ENCODE measurements around the gene GREB1L.
"Not testable (repeated sequence)": the region's sequence is repeated elsewhere in the genome, so short reads cannot be mapped to it uniquely, and the experiment has no call there.

GREB1L gene

DNA sequence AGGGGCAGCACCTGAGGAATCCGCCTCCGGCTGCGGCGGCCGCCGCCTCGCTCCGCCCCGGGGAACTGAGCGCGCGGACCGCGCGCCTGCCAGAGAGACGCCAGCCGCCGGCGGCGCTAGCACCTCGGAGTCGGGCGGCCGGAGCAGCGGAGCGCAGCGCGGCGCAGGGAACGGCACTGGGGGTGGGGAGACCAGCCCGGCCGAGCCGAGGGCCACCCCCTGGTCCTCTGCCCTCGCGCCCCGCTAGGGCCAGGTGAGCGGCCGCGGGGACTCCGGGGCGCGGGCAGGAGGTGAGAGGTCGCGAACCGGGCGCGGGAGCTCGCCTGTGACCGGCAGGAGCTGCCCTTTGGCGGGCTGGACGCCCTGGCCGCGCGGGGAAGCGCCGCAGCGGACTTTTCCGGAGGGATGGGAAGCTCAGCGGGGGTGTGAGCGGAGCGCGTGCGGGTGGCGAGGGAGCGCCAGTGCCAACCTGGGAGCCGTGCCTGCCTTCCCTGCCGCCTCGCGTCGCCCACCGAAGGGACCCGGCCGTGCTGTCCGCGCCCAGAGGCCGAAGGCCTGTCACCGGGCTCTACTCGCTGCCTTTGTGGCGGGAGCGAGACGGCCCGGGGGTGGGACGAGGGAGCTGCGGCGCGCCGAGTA is at the start of gene GREB1L:
Gene GREB1L (plus strand): TSS at position 92 of the 639 bp plus-strand sequence. CDS start 141,287 bp downstream, outside the sequence.
- no peak for DNase-seq

DNA sequence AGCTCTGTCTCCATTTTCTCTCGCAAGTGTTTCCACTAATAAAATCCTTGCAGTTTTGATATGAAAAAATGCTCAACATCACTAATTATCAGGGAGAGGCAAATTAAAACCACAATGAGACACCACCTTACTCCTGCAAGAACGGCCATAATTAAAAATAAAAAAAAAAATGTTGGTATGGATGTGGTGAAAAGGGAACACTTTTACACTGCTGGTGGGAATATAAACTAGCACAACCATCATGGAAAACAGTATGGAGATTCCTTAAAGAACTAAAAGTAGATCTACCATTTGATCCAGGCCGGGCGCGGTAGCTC is 49.8 kb upstream of the GREB1L start:
- DNase-seq = no peak

DNA sequence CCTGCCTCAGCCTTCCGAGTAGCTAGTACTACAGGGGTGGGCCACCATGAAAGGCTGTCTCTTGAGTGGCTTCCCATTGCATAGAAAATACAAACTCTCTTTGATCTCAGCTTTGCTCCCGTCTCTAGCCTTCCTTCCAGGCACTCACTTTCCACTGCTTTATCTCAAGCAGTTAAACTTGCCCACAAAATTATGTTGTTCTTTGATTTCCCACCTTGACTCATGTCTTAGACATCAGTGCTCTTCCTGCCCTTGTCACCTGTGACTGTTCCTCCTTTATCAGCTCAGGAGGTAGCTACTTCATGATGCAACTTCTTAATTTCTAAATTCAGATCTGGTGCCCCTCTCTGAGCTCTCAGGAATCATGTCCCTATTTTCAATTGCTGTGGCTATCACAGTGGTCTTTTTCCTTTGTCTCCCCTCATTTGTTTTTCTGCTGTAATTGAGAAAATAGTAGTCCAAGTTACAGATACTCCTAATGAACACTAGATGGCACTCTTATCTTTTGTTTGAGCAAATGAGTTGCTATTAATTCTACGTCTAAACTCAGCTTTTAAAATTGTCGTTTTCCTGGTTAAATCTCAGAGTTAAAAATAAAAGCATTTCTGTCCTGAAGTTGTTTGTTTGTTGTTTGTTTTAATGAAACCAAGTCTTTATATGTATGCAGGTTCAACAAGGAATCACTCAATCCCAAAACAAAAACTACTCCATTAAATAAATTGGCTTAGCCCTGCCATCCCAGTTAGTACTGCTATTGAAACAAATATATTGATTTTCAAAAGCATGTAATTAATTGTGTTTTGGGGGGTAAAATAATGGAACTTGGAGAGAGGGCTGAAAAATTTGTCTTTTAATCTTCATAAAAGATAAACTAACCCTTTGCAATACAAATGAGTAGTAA is 46.9 kb upstream of the GREB1L start:
- no peak for DNase-seq

DNA sequence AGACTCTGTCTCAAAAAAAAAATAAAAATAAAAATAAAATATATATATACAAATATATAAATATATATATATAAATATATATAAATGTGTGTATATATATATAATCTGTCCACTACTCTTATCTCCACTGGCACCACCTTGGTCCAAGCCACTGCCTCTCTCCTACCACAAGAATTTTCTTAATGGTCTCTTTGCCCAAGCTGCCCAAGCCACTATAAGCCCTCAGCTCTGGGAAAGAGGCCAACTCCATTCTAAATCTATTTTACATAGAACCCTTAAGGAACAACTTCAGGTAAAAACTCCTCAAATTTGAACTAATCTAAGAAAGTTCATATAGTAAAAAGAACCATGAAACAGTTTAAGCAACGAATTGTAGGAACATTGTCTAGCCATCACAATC is 45.6 kb upstream of the GREB1L start:
- DNase-seq = no peak

DNA sequence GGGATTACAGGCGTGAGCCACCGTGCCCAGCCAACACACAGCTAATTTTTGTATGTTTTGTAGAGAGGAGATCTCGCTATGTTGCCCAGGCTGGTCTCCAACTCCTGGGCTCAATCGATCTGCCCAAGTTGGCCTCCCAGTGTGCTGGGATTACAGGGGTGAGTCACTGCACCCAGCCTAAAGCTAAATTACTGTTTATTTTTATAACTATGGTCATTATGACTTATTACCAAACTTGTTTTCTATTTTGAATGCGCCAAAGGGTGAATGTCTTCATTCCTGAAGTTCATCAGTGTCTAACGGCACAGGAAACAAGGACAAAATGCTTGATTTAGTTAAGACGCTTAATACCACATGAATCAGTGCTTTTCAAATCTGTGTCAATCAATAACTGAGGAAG is 38.9 kb upstream of the GREB1L start:
- no peak for DNase-seq

DNA sequence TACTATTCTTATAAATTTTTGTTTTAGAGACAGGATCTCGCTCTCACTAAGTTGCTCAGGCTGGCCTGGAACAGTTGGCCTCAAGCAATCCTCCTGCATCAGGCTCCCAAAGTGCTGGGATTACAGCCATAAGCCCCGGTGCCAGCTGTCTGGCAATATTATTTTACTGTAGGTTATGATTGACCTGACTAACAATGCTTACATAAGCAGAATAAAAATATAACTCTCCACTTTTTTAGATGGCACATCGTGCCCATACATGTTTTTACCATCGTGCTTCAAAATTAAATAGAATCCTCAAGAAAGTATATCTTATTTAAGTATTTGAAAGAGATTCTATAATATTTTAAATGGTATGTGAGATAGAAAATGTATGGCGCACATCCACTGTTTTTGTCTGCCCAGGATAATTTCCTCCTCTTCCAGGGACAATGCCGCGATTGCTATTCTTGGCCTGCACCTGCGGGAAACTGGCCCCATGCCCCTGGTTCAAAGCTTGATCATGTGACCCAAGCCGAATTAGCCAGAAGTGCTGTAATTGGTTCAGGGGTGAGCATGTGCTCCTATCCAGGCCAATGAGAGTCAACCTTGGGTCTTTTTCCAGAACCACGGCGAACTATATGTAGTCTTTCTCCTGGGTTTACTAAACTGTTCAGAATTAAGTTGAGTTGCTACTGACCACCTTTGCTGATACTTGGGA is 38.3 kb upstream of the GREB1L start:
- DNase-seq = no peak

DNA sequence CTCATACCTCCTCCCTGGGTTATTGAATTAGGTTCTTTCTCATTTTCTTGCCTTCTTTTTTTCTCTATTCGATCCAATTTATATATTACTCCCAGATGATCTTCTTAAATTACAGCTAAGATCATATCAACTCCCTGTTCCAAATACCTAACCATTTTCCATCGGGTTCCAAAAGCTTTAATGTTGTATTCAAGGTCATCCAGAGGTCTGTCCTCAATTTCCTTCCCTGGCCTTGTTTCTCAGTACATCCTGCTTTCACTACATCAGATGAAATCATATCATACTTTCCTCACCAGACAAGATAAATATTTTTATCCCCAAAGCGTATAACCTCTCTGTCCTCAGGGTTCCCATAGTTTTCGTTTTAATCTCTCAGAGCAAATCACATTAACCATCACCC is 36.3 kb upstream of the GREB1L start:
- DNase-seq = no peak

DNA sequence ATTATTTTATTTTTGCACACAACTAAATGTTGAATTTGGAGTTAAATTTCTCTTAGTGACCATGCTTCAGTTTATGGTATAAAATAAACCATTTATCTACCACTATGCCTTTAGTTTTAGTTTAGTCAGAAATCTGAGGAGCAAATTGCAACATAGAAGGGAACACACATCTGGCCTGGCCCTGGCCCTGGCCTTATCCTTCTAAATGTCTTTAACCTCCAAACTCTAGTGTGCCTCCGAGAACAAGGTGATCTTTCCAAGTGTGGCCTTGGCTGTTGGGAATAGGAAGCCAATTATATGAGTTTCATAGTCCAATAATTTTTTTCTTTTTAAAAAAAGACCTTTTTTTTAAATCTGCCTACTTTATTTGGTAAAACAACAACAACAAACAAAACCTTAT is 31.8 kb upstream of the GREB1L start:
- no peak for DNase-seq

DNA sequence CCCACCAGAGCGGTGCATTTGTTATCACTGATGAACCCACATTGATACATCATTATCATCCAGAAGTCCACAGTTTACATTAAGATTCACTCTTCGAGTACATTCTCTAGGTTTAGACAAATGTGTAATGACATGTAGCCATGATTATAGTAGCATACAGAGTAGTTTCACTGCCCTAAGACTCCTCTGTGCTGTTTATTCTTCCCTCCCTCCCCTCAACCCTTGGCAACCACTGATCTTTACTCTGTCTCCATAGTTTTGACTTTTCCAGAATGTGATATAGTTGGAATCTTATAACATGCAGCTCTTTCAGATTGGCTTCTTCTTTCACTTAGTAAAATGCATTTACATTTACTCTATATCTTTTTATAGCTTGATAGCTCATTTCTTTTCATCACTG is 31.2 kb upstream of the GREB1L start:
- no peak for DNase-seq

DNA sequence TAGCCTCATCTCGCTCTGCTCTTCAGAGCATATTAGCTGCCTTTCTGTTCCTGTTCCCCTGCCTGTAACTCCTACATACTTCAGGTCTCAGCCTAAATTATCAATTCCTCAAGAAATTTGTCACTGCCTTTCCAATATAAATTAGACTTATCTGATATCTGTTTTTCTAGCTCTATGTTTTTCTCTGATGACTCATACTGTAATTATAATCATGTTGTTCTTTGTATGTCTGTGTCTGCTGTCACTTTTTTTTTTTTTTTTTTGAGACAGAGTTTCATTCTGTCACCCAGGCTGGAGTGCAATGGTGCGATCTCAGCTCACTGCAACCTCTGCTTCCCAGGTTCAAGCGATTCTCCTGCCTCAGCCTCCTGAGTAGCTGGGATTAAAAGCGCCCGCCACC is 27.6 kb upstream of the GREB1L start:
- DNase-seq = not testable (repeated sequence)

DNA sequence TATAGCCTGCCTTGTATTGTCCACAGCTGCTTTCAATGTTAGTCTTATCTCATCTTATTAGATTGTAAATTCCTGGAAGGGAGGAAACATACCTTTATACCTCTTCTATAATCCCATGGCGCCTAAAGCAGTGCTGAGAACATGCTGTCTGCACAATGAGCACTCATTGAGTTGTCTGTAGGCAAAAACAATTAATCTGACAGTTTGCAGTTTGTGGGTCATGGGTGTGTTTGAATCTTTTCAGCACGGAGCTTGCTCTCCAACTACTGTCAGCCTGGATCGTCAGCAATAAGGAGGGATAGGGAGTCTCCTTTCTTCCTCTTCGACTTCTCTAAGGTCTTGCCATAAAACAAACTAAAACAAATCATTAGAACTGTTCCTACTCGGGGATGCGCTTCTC is 26.5 kb upstream of the GREB1L start:
- DNase-seq = no peak

DNA sequence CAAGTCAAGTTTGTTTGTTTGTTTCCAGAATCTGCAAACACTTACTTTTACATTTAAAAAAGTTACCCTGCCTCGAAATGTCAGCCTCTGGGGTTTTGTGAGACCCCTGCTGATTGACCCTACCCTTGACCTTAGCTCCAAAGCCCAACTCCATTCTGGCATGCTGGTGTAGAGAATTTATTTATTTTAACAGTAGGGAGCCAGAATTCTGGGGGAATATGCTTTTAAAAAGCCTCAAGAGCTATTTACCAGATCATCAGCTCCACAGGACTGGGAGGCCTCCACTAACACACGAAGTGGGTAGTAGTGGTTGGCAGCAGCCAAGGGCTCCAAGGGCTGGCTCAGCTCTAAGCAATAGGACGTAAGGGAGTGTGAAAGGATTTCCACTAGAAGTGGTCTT is 23.2 kb upstream of the GREB1L start:
- DNase-seq = no peak

DNA sequence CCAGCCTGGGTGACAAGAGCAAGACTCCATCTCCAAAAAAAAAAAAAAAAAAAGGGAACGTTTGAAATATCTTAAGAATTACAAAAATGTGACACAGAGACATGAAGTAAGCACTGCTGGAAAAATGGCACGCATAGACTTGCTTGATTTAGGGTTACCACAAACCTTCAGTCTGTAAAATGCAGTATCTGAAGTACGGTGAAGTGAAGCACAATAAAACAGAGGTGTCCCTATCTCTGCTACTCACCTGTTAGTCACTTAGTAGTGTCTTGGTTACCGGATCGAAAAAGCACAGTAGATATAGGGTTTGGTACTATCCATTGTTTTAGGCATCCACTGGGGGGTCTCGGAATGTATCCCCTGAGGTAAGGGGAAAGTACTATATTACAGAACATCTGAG is 11.6 kb upstream of the GREB1L start:
- DNase-seq = no peak

DNA sequence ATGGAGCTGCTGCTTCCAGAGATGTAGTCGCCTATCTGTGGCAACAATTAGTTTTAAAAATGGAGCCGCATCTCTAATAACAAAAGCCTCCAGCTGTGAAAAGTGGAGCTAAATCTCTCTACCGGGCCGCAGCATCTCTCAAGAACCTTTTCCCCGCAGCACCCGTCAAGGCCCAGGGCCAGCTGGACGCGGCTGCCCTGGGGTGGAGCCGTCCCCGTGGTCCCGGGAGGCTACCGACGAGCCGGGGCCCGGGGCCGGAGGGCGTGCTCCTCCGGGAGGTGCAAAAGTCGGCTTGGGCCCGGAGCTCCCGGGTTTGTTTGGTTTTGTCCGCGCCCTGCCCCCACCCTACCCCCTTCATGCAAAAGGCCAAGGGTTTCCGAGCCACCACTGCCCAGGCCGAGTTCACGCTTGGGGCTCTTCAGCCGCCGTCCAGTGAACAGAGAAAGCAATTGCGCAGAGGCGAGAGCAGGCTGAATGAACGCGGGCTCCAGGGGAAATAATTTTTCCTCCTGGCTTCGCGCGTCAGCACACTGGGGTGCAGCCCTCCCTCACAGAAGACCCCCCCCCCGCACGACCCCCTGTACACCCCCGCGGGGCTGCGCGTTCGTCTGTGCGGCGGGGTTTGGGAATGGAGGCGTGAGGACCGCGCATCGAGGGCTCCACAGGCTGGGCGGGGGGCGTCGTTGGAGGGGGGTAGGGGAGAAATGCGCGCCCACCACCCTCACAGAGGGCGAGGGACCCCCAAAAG is 557 bp upstream of the GREB1L start:
- no peak for DNase-seq

DNA sequence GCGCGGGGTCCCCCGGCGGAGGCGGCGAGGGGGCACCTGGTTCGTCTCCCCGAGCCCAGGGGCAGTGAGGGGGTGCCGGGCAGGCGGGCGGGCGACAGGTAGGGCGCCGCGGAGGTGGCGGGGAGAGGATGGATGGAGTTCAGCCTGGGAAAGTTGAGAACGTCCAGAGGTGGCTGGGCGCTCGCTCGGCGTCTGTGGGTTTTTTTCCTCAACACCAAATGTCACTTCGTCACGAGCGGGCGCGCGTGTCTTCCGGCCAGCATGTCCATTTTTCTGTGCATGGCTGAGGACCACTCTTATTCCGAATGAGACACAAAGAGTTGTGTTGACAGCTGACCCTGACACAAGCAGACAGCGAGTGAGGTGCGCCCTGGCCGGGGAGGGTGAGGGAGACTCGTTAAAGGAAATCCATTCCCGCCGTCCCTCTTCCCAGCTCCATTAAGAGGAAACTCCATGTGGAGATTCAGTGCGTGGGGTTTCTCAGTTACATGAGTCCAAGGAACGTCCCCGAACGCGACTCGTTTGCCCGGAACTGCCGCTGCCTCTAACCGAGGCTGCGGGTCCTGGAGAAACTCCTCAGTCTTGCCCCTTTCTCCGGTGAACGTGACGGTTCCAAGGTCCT is 859 bp downstream of the GREB1L start:
- DNase-seq = no peak

DNA sequence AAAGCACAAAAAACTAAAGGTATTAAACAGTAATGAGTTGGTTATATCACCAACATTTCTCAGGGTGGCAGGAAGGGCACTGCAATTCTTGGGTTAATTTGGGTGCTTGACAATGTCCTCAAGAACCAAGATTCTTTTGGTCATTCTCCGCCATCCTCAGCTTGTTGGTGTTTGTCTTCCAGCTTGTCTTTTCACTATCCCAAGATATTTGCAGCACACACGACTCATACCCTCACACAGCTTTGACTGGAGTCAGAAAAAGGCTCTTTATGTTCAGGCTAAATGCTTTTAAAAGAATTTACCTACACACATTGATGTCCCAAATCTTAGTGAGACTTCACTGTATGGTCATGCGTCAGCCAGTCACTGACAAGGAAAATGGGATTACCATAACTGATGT is 12.5 kb downstream of the GREB1L start:
- DNase-seq = no peak

DNA sequence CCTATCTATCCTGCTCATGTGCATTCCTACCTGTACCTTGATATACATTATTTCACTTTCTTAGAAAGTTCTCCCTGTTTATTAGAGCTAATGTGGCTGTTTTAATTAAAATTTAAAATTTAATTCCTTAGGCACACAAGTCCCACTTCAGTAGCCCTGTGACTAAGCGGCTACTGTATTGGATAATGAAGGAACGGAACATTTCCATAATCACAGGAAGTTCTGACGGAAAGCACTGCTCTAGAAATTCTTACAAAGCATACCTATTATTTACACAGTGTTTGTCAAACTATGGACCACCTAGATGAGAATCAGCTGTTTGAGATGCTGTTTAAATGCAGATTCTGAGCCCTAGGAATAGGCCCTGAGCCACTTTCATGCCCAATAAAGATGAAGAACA is 13.2 kb downstream of the GREB1L start:
- no peak for DNase-seq

DNA sequence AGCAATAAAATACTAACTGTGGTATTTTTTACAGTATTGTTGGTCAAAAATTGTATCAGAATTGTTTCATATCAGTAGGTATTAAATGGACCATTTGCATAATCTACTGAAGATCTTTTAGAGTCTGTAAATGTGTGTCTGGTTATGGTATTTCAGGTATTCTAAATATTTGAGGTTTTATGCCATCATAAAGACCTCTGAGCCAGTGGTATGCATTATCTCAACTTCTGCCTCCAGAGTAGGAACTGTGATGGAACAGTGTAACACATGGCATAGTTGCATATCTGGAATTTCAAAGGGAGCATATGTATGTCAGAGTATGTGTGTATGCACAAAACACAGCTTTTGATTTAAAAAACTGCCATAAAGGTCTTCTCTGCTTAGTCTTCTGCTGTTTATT is 15.4 kb downstream of the GREB1L start:
- no peak for DNase-seq

DNA sequence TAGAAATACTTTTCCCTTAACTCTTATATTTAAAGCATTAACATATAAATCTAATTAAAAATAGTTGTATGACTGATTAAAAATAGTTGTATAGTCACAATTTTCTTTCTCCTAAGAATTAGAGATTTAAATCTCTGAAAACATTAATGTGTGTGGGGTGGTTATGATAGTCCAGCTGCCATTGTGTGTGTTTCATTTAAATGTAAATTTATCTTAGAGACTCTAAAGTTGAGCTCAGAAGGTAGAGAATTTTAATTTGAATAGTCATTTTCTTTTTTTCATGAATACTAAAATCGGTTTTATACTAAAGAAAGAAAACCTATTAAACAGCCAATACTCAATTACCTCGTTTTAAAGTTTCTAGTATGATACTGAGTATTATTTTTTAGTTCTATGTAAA is 18.6 kb downstream of the GREB1L start:
- no peak for DNase-seq

DNA sequence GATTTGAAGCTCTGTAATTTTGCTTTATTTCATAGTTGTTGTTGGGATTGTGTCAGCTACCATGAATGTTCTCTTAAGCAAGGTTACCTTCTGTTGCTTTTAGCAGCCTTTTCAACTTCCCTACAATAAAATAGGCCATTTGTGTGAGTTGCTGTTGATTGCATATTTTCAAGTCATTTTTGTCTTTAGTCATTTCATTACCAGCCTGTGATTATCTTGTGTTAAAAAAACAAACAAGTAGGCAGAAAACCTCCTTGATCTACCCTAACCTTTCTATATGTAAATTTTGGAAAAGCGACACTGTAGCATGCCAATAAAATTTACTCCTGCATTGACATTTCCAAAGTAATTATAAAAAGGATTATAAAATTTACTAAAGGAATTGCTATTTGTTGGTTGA is 19.3 kb downstream of the GREB1L start:
- no peak for DNase-seq

DNA sequence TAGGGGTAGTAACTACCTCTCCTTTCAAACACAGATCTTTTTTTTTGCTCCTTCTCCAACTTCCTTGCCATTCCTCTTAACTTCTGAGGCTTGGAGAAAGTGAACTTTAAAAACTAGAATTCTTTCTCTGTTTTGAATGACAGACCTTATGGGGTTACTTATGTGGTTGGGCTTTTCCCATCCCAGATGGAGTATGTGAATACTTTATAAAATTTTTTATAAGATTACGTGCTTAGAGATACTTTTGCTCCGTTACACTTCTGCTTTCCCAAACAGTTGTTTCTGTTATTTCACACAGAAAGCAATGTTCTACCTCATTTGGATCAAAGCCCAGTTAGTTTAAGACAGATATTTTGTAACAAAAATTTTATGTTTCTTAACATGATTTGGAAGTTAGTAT is 20.2 kb downstream of the GREB1L start:
- DNase-seq = no peak

DNA sequence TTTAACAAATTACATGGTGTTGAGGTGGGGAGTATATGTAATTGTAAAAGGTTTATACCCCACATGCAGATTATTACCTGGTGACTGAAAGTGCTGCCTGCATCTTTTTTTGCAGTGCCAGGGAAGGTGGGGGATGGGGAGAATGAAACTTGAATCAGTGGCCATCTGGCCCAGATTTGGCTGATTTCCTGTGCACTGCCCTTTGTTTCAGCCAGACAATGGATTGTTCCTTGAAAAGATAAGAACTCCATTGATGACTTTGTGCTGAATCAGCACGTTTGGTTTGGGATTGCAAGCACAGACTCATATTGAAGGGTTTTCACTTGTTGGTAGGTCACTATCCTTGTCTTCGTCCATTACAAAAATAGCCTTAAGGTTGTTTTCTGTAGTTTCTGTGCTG is 20.9 kb downstream of the GREB1L start:
- DNase-seq = no peak

DNA sequence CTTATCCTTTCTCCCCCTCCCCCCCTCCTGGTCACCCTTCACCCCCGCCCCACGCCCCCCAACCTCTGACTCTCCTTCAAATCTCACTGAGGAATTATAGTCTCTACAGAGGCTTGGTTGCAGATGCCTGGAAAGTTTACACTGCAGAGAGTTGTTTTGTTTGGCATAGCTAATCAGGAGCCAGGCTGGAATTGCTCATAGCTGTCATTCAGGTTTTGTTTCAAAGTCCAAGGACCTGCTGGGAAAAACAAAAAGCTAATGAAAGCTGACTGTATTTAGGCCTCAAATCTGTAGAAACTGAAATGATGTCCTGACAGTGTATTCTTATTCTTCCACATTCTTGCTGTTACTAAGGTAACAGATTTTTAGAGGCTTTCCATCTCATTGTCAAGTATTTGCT is 22.6 kb downstream of the GREB1L start:
- DNase-seq = no peak
